H1 (cell line): ENCODE measurements around the gene SLC20A1. TPM values are rescaled to one million over a fixed set of nuclear protein-coding genes. Genes with fewer than 3 reads are reported as not detected.

ENCODE experiments used
- CTCF ChIA-PET: fragments of 300-600 bp; sonication (Branson Sonifier 250); formaldehyde crosslinking; loops from one replicate; lab custom pipeline; 2021; ENCODE audit not compliant: partially characterized antibody; lab: Charles Lee
- POLR2A ChIA-PET: fragments of 300-600 bp; sonication (Branson Sonifier 250); formaldehyde crosslinking; loops from one replicate; lab custom pipeline; 2021; ENCODE audit warnings: inconsistent platforms; ENCODE audit not compliant: partially characterized antibody; lab: Charles Lee
- DNase-seq, 2 experiments: peaks; one replicate each; pipeline versions ENCODE4 v3.0.0 to v3.0.0-alpha.2; 2010 to 2022; ENCODE audit warnings: low spot score in 2 of 2, low read depth in 1 of 2, mixed read lengths in 1 of 2
- FAIRE-seq: peaks from 2 replicates; lab custom pipeline; 2011; peaks lifted over from hg19 to GRCh38; lab: Jason Lieb, UNC
- H2AFZ ChIP-seq: 2 replicates; pipeline ENCODE4 v1.8.1; 2012; ENCODE audit warnings: low read length, inconsistent platforms
- H2AK5ac ChIP-seq: 2 replicates; pipeline ENCODE4 v1.6.1; 2013; ENCODE audit warnings: low read depth, low read length
- H2BK120ac ChIP-seq: replicated peaks from 2 replicates; pipeline ENCODE3; 2013; ENCODE audit warnings: low read depth, low read length, inconsistent platforms
- H2BK12ac ChIP-seq: 2 replicates; pipeline ENCODE4 v1.6.1; 2013; ENCODE audit warnings: low read depth, low read length
- H2BK15ac ChIP-seq: 2 replicates; pipeline ENCODE4 v1.6.1; 2013; ENCODE audit warnings: low read length
- H2BK20ac ChIP-seq: 2 replicates; pipeline ENCODE4 v1.6.1; 2013; ENCODE audit warnings: low read length
- H2BK5ac ChIP-seq: 2 replicates; pipeline ENCODE4 v1.6.1; 2013; ENCODE audit warnings: low read depth, low read length
- H3K14ac ChIP-seq: 2 replicates; pipeline ENCODE4 v1.6.1; 2013; ENCODE audit warnings: inconsistent platforms; ENCODE audit not compliant: insufficient read length
- H3K18ac ChIP-seq: 2 replicates; pipeline ENCODE4 v1.6.1; 2013; ENCODE audit warnings: low read length; ENCODE audit errors: extremely low read depth
- H3K23ac ChIP-seq: 2 replicates; pipeline ENCODE4 v1.6.1; 2013; ENCODE audit warnings: inconsistent platforms; ENCODE audit not compliant: insufficient read length
- H3K23me2 ChIP-seq: 2 replicates; pipeline ENCODE4 v1.6.1; 2013; ENCODE audit warnings: low read depth, low read length
- H3K27ac ChIP-seq: 2 replicates; pipeline ENCODE4 v1.6.1; 2011; ENCODE audit warnings: low read depth, low read length, inconsistent platforms
- H3K27me3 ChIP-seq, 4 experiments: replicated peaks in 1 of 4; 1 replicate in 1 of 4; 2 replicates in 3 of 4; pipeline versions ENCODE4 v1.6.1 to v1.8.1; 2011 to 2013; ENCODE audit warnings: low read length in 3 of 4, mild to moderate bottlenecking in 3 of 4, inconsistent platforms in 2 of 4, mixed read lengths in 2 of 4, moderate library complexity in 1 of 4; ENCODE audit not compliant: control insufficient read depth in 3 of 4, insufficient read depth in 3 of 4; ENCODE audit errors: extremely low read depth in 1 of 4
- H3K36me3 ChIP-seq, 4 experiments: 2 replicates each; pipeline versions ENCODE4 v1.6.1 to v1.8.1; 2011 to 2013; ENCODE audit warnings: mild to moderate bottlenecking in 4 of 4, low read length in 3 of 4, moderate library complexity in 2 of 4, control low read depth in 1 of 4, inconsistent platforms in 1 of 4; ENCODE audit not compliant: insufficient read depth in 4 of 4, control insufficient read depth in 2 of 4
- H3K4ac ChIP-seq: replicated peaks from 2 replicates; pipeline ENCODE3; 2013; ENCODE audit warnings: low read length, low read depth, mixed read lengths, inconsistent platforms; ENCODE audit not compliant: insufficient read length
- H3K4me1 ChIP-seq, 4 experiments: replicated peaks in 1 of 4; 1 replicate in 1 of 4; 2 replicates in 3 of 4; pipeline versions ENCODE4 v1.6.1 to v1.8.1; 2011 to 2013; ENCODE audit warnings: low read length in 3 of 4, inconsistent platforms in 2 of 4, mixed read lengths in 1 of 4; ENCODE audit not compliant: insufficient read depth in 4 of 4, control insufficient read depth in 3 of 4
- H3K4me2 ChIP-seq, 2 experiments: 2 replicates each; pipeline versions ENCODE4 v1.6.1 to v1.8.1; 2011 to 2013; ENCODE audit warnings: low read depth in 2 of 2, low read length in 2 of 2, control low read depth in 1 of 2, inconsistent platforms in 1 of 2, mild to moderate bottlenecking in 1 of 2; ENCODE audit not compliant: insufficient read depth in 1 of 2
- H3K4me3 ChIP-seq, 4 experiments: fragments of 200-600, 300-600 bp in 1 of 4; sonication (generic), shearing (Covaris generic), sonication (Bioruptor Twin) in 1 of 4; 2 replicates each; pipeline versions ENCODE4 v1.5.1 to v1.8.1; 2011 to 2016; ENCODE audit warnings: low read length in 4 of 4, low read depth in 3 of 4, control low read depth in 2 of 4, inconsistent platforms in 2 of 4, mild to moderate bottlenecking in 2 of 4, mixed read lengths in 1 of 4, moderate library complexity in 1 of 4; ENCODE audit not compliant: insufficient read depth in 2 of 4; ENCODE audit errors: extremely low read depth in 1 of 4
- H3K56ac ChIP-seq: replicated peaks from 2 replicates; pipeline ENCODE3; 2013; ENCODE audit warnings: low read depth, mild to moderate bottlenecking, mixed read lengths, low read length, inconsistent platforms; ENCODE audit not compliant: insufficient read length
- H3K79me1 ChIP-seq: 2 replicates; pipeline ENCODE4 v1.6.1; 2013; ENCODE audit warnings: low read depth, low read length, control low read depth
- H3K79me2 ChIP-seq, 2 experiments: 2 replicates each; pipeline versions ENCODE4 v1.6.1 to v1.8.1; 2012 to 2013; ENCODE audit warnings: low read length in 2 of 2, mild to moderate bottlenecking in 2 of 2, inconsistent platforms in 1 of 2; ENCODE audit not compliant: insufficient read depth in 2 of 2, control insufficient read depth in 1 of 2
- H3K9ac ChIP-seq, 4 experiments: replicated peaks in 1 of 4; 1 replicate in 1 of 4; 2 replicates in 3 of 4; pipeline versions ENCODE4 v1.6.1 to v1.8.1; 2011 to 2013; ENCODE audit warnings: low read depth in 3 of 4, low read length in 3 of 4, control low read depth in 2 of 4, mild to moderate bottlenecking in 2 of 4, moderate library complexity in 2 of 4, inconsistent platforms in 1 of 4; ENCODE audit errors: extremely low read depth in 1 of 4
- H3K9me3 ChIP-seq, 2 experiments: 2 replicates each; pipeline versions ENCODE4 v1.6.1 to v1.8.1; 2012 to 2013; ENCODE audit warnings: mild to moderate bottlenecking in 2 of 2, moderate library complexity in 2 of 2, control low read depth in 1 of 2, inconsistent platforms in 1 of 2, low read depth in 1 of 2, low read length in 1 of 2, mixed read lengths in 1 of 2; ENCODE audit not compliant: insufficient read depth in 2 of 2
- H4K20me1 ChIP-seq, 2 experiments: replicated peaks in 1 of 2; 2 replicates each; pipeline versions ENCODE3 to v1.8.1; 2011 to 2013; ENCODE audit warnings: inconsistent platforms in 2 of 2, low read length in 2 of 2, mild to moderate bottlenecking in 1 of 2; ENCODE audit not compliant: insufficient read depth in 2 of 2, control insufficient read depth in 1 of 2
- H4K5ac ChIP-seq: 2 replicates; pipeline ENCODE4 v1.6.1; 2013; ENCODE audit warnings: low read length, low read depth, mixed read lengths, inconsistent platforms; ENCODE audit not compliant: insufficient read length
- H4K8ac ChIP-seq: 2 replicates; pipeline ENCODE4 v1.8.0; 2013; ENCODE audit warnings: mild to moderate bottlenecking, moderate library complexity, low read length, inconsistent platforms; ENCODE audit not compliant: insufficient read depth; ENCODE audit errors: extremely low read depth
- H4K91ac ChIP-seq: replicated peaks from 2 replicates; pipeline ENCODE3; 2013; ENCODE audit warnings: low read length, mixed read lengths, inconsistent platforms; ENCODE audit not compliant: insufficient read length
- JUND ChIP-seq: IDR thresholded peaks from 2 replicates; pipeline ENCODE4 v1.6.1; 2011; ENCODE audit warnings: mild to moderate bottlenecking, improper control_type of control experiment, low read length
- WGBS, 2 experiments: shearing (Covaris generic) in 1 of 2; methylation state at CpG; one replicate each; pipeline versions ENCODE4 v1.1.6 to v1.1.7; 2013 to 2015; ENCODE audit warnings: low lambda C conversion rate in 2 of 2, mixed read lengths in 2 of 2, inconsistent platforms in 1 of 2, low coverage in 1 of 2, missing lambda C conversion rate in 1 of 2; ENCODE audit not compliant: insufficient replicate concordance in 2 of 2, insufficient coverage in 1 of 2, insufficient read length in 1 of 2; ENCODE audit errors: extremely low coverage in 1 of 2, missing lambda C conversion rate in 1 of 2; 5-methylcytosine and 5-hydroxymethylcytosine counted together
- polyA plus RNA-seq, 7 experiments: library from polyadenylated mRNA; depleted of rRNA in 3 of 7; stranded (reverse) in 5 of 7; unstranded in 2 of 7; fragments of >200 nt in 5 of 7; fragments of 200-250 nt in 2 of 7; gene quantifications; 1 replicate in 5 of 7; 2 replicates in 1 of 7; 4 replicates in 1 of 7; pipeline versions ENCODE4 v1.2.1 to v1.2.3, GENCODE V29; 2011 to 2013; ENCODE audit warnings: missing spikeins in 2 of 7, mixed read lengths in 2 of 7
- total RNA-seq: library from RNA; stranded (reverse); fragmentation: NEBNext Ultra II Directional; extraction: Animal tissue kit (Norgen Biotek cat#: 25700); gene quantifications from 2 replicates; pipeline ENCODE4 v1.2.1, GENCODE V29; 2021

Gene SLC20A1
- total and polyA plus RNA-seq, 2 of the 8 experiments (the other 6 are each of a cell fraction or from before 2014, with no cell fraction given): 42.6 to 105 TPM

DNA sequence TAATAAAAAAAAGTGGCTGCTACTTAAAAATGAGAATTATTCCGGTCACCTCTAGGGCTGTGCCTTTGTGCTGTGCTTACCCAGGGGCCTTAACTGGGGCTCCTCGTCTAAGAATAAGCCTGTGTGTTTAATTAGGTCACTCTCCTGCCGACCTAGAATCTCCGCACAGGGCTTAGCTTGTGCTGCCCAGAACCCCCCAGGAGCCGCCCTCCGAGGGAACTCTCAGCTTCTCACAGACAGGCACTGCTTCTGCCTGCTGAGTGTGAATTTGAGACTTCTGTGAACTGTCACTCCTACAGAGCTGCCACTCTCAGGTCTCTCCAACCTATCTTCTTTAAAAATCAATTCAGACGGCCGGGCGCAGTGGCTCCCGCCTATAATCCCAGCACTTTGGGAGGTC is 63.2 kb downstream of the SLC20A1 start:
- no peak overlapping the region for H3K4ac ChIP-seq
- H3K27ac ChIP-seq: no peak overlapping the region
- H2BK5ac ChIP-seq: no peak overlapping the region
- ChIA-PET CTCF (interaction anchor here (1.0 to 3.8 kb wide), 2 partner anchors 18 to 82 kb away, joined by 6 to 15 read pairs; no protein-coding TSS in a partner anchor), POLR2A (interaction anchor here (1.0 kb wide), 1 partner anchor 44 kb away, joined by 4 read pairs; no protein-coding TSS in a partner anchor)
- H3K9ac ChIP-seq: no peak overlapping the region
- no peak overlapping the region for H3K4me3 ChIP-seq
- H3K56ac ChIP-seq: no peak overlapping the region
- no peak overlapping the region for H4K8ac ChIP-seq
- no peak overlapping the region for H3K14ac ChIP-seq
- H3K9me3 ChIP-seq: no peaks in the 10 kb centered on the region
- no peaks in the 10 kb centered on the region for H4K20me1 ChIP-seq
- FAIRE-seq (no peak), DNase-seq (peak in 1 of 2 experiments; percentile 34)
- no peak overlapping the region for H2BK120ac ChIP-seq
- H4K91ac ChIP-seq: no peak overlapping the region
- no peak overlapping the region for H2AK5ac ChIP-seq
- no peaks in the 10 kb centered on the region for H3K23me2 ChIP-seq
- no peak overlapping the region for H3K18ac ChIP-seq
- H3K27me3 ChIP-seq: no peaks in the 10 kb centered on the region
- H2BK12ac ChIP-seq: no peak overlapping the region
- 87% methylated on average over 10 of the region's 10 CpGs; no CpG with 5 or more reads in 1 of the 2 experiments for WGBS, 2 experiments
- no peak overlapping the region for H2AFZ ChIP-seq
- no peak for TF ChIP-seq JUND
- TF ChIP-seq, all 59 proteins: peak for 0
- Histone ChIP-seq H3K79me1 (no peaks in the 10 kb centered on the region), H3K23ac (no peak overlapping the region), H3K36me3 (no peaks in the 10 kb centered on the region), H2BK15ac (no peak overlapping the region), H3K4me1 (no peaks in the 10 kb centered on the region; a peak in 1 of 7 replicates), H2BK20ac (no peak overlapping the region), H3K4me2 (no peak overlapping the region), H4K5ac (no peak overlapping the region), H3K79me2 (no peaks in the 10 kb centered on the region)
